Measurements from ENCODE around the gene PABPC1L. TPM values are rescaled to one million over a fixed set of nuclear protein-coding genes. Genes with fewer than 3 reads are reported as not detected.

Gene PABPC1L
- total RNA-seq, 1 donor from 2014 or later: 106 TPM

GRCh38 chr20:44932916-44933315 is 23.1 kb downstream of the PABPC1L start:
- intact Hi-C loops (cut with micrococcal nuclease): no loop called here
- H3K4me3 Mint-ChIP-seq: no peak overlapping the region
- no peak for DNase-seq (ENCODE audit: low spot score)
- no peaks in the 10 kb centered on the region for H3K9me3 Mint-ChIP-seq
- no peaks in the 10 kb centered on the region for H3K27me3 Mint-ChIP-seq (ENCODE audit: insufficient read depth)
- H3K36me3 Mint-ChIP-seq (ENCODE audit: low read depth): peaks cover 24% of the 10 kb centered on the region
- H3K4me1 Mint-ChIP-seq (ENCODE audit: low read depth): no peaks in the 10 kb centered on the region
- no peak overlapping the region for H3K27ac Mint-ChIP-seq

- intact Hi-C loops (cut with micrococcal nuclease): no loop called here
- DNase-seq (ENCODE audit: low spot score): no peak
- Mint-ChIP-seq H3K36me3 (ENCODE audit: low read depth) (peaks cover 28% of the 10 kb centered on the region), H3K4me1 (ENCODE audit: low read depth) (no peaks in the 10 kb centered on the region), H3K27me3 (ENCODE audit: insufficient read depth) (no peaks in the 10 kb centered on the region), H3K27ac (no peak overlapping the region), H3K9me3 (no peaks in the 10 kb centered on the region), H3K4me3 (no peak overlapping the region)
Measured at GRCh38 chr20:44936510-44936909, 26.6 kb downstream of the PABPC1L start.

- Mint-ChIP-seq H3K4me1 (ENCODE audit: low read depth) (no peaks in the 10 kb centered on the region), H3K36me3 (ENCODE audit: low read depth) (peaks cover 35% of the 10 kb centered on the region)
- intact Hi-C loops (cut with micrococcal nuclease): no loop called here
Measured at GRCh38 chr20:44938637-44939036, 28.8 kb downstream of the PABPC1L start.

GRCh38 chr20:44941120-44941691 is 31.3 kb downstream of the PABPC1L start:
- H3K36me3 Mint-ChIP-seq (ENCODE audit: low read depth): peaks cover 53% of the 10 kb centered on the region
- no peaks in the 10 kb centered on the region for H3K9me3 Mint-ChIP-seq
- H3K27me3 Mint-ChIP-seq (ENCODE audit: insufficient read depth): no peaks in the 10 kb centered on the region
- no peak for DNase-seq (ENCODE audit: low spot score)
- no peak overlapping the region for H3K4me3 Mint-ChIP-seq
- H3K27ac Mint-ChIP-seq: no peak overlapping the region
- intact Hi-C loops (cut with micrococcal nuclease): no loop called here
- H3K4me1 Mint-ChIP-seq (ENCODE audit: low read depth): no peaks in the 10 kb centered on the region

More at GRCh38 chr20:44938637-44939036, 28.8 kb downstream of the PABPC1L start:
- DNase-seq (ENCODE audit: low spot score): no peak
- H3K4me3 Mint-ChIP-seq: no peak overlapping the region
- no peaks in the 10 kb centered on the region for H3K9me3 Mint-ChIP-seq
- no peak overlapping the region for H3K27ac Mint-ChIP-seq
- no peaks in the 10 kb centered on the region for H3K27me3 Mint-ChIP-seq (ENCODE audit: insufficient read depth)

GRCh38 chr20:44942264-44942973 is 32.6 kb downstream of the PABPC1L start:
- no peak for DNase-seq (ENCODE audit: low spot score)
- Mint-ChIP-seq H3K4me1 (ENCODE audit: low read depth) (no peaks in the 10 kb centered on the region), H3K9me3 (no peaks in the 10 kb centered on the region), H3K4me3 (no peak overlapping the region), H3K27ac (no peak overlapping the region), H3K27me3 (ENCODE audit: insufficient read depth) (no peaks in the 10 kb centered on the region), H3K36me3 (ENCODE audit: low read depth) (peaks cover 58% of the 10 kb centered on the region)
- intact Hi-C loops (cut with micrococcal nuclease): no loop called here

GRCh38 chr20:44943828-44944227 is 34.0 kb downstream of the PABPC1L start:
- H3K36me3 Mint-ChIP-seq (ENCODE audit: low read depth): peaks cover 62% of the 10 kb centered on the region
- intact Hi-C loops (cut with micrococcal nuclease): no loop called here
- H3K27ac Mint-ChIP-seq: no peak overlapping the region

GRCh38 chr20:44945261-44945660 is 35.4 kb downstream of the PABPC1L start:
- no peak for DNase-seq (ENCODE audit: low spot score)
- H3K27ac Mint-ChIP-seq: no peak overlapping the region
- no peaks in the 10 kb centered on the region for H3K9me3 Mint-ChIP-seq
- intact Hi-C loops (cut with micrococcal nuclease): no loop called here
- H3K4me1 Mint-ChIP-seq (ENCODE audit: low read depth): peaks cover 3% of the 10 kb centered on the region
- no peak overlapping the region for H3K4me3 Mint-ChIP-seq
- no peaks in the 10 kb centered on the region for H3K27me3 Mint-ChIP-seq (ENCODE audit: insufficient read depth)
- peaks cover 68% of the 10 kb centered on the region for H3K36me3 Mint-ChIP-seq (ENCODE audit: low read depth)

More at GRCh38 chr20:44943828-44944227, 34.0 kb downstream of the PABPC1L start:
- no peaks in the 10 kb centered on the region for H3K27me3 Mint-ChIP-seq (ENCODE audit: insufficient read depth)
- no peak overlapping the region for H3K4me3 Mint-ChIP-seq
- H3K4me1 Mint-ChIP-seq (ENCODE audit: low read depth): no peaks in the 10 kb centered on the region
- H3K9me3 Mint-ChIP-seq: no peaks in the 10 kb centered on the region
- no peak for DNase-seq (ENCODE audit: low spot score)

- Mint-ChIP-seq H3K4me3 (no peak overlapping the region), H3K4me1 (ENCODE audit: low read depth) (peaks cover 4% of the 10 kb centered on the region), H3K27ac (no peak overlapping the region), H3K36me3 (ENCODE audit: low read depth) (peaks cover 72% of the 10 kb centered on the region), H3K9me3 (no peaks in the 10 kb centered on the region), H3K27me3 (ENCODE audit: insufficient read depth) (no peaks in the 10 kb centered on the region)
- intact Hi-C loops (cut with micrococcal nuclease): no loop called here
- DNase-seq (ENCODE audit: low spot score): no peak
Measured at GRCh38 chr20:44946271-44946852, 36.5 kb downstream of the PABPC1L start.

GRCh38 chr20:44948107-44948506 is 38.2 kb downstream of the PABPC1L start:
- no peak for DNase-seq (ENCODE audit: low spot score)
- Mint-ChIP-seq H3K27me3 (ENCODE audit: insufficient read depth) (no peaks in the 10 kb centered on the region), H3K27ac (no peak overlapping the region), H3K4me1 (ENCODE audit: low read depth) (peaks cover 13% of the 10 kb centered on the region), H3K4me3 (no peak overlapping the region), H3K9me3 (no peaks in the 10 kb centered on the region), H3K36me3 (ENCODE audit: low read depth) (peaks cover 76% of the 10 kb centered on the region)
- intact Hi-C loops (cut with micrococcal nuclease): no loop called here

GRCh38 chr20:44948513-44948912 is 38.7 kb downstream of the PABPC1L start:
- no peaks in the 10 kb centered on the region for H3K9me3 Mint-ChIP-seq
- no peak for DNase-seq (ENCODE audit: low spot score)
- H3K36me3 Mint-ChIP-seq (ENCODE audit: low read depth): peaks cover 78% of the 10 kb centered on the region
- H3K27ac Mint-ChIP-seq: no peak overlapping the region
- intact Hi-C loops (cut with micrococcal nuclease): no loop called here
- H3K4me3 Mint-ChIP-seq: no peak overlapping the region
- H3K27me3 Mint-ChIP-seq (ENCODE audit: insufficient read depth): no peaks in the 10 kb centered on the region
- peaks cover 17% of the 10 kb centered on the region for H3K4me1 Mint-ChIP-seq (ENCODE audit: low read depth)

GRCh38 chr20:44950368-44950767 is 40.5 kb downstream of the PABPC1L start:
- no peak overlapping the region for H3K27ac Mint-ChIP-seq
- peaks cover 79% of the 10 kb centered on the region for H3K36me3 Mint-ChIP-seq (ENCODE audit: low read depth)
- no peaks in the 10 kb centered on the region for H3K9me3 Mint-ChIP-seq
- intact Hi-C loops (cut with micrococcal nuclease): no loop called here
- peaks cover 24% of the 10 kb centered on the region for H3K4me1 Mint-ChIP-seq (ENCODE audit: low read depth)
- H3K27me3 Mint-ChIP-seq (ENCODE audit: insufficient read depth): no peaks in the 10 kb centered on the region
- DNase-seq (ENCODE audit: low spot score): no peak
- no peak overlapping the region for H3K4me3 Mint-ChIP-seq

GRCh38 chr20:44952731-44953130 is 42.9 kb downstream of the PABPC1L start:
- H3K4me3 Mint-ChIP-seq: no peak overlapping the region
- intact Hi-C loops (cut with micrococcal nuclease): no loop called here
- H3K36me3 Mint-ChIP-seq (ENCODE audit: low read depth): peaks cover 81% of the 10 kb centered on the region
- no peak overlapping the region for H3K27ac Mint-ChIP-seq
- no peaks in the 10 kb centered on the region for H3K9me3 Mint-ChIP-seq
- DNase-seq (ENCODE audit: low spot score): no peak
- H3K27me3 Mint-ChIP-seq (ENCODE audit: insufficient read depth): no peaks in the 10 kb centered on the region
- H3K4me1 Mint-ChIP-seq (ENCODE audit: low read depth): peaks cover 37% of the 10 kb centered on the region

- H3K27me3 Mint-ChIP-seq (ENCODE audit: insufficient read depth): no peaks in the 10 kb centered on the region
- H3K4me1 Mint-ChIP-seq (ENCODE audit: low read depth): peaks cover 52% of the 10 kb centered on the region
- H3K27ac Mint-ChIP-seq: no peak overlapping the region
- H3K9me3 Mint-ChIP-seq: no peaks in the 10 kb centered on the region
- H3K4me3 Mint-ChIP-seq: no peak overlapping the region
- DNase-seq (ENCODE audit: low spot score): no peak
- intact Hi-C loops (cut with micrococcal nuclease): no loop called here
- peaks cover 88% of the 10 kb centered on the region for H3K36me3 Mint-ChIP-seq (ENCODE audit: low read depth)
Measured at GRCh38 chr20:44954211-44954610, 44.4 kb downstream of the PABPC1L start.

Data from activated T-helper 1 cell treated with anti-CD3 and anti-CD28 coated beads, Interleukin-12 subunit alpha, Interleukin-12 subunit beta, Interleukin-2, Interleukin-4 antibody, amounts not matched to agents 30 ng/mL and 10 ng/mL and 1 ng/mL, durations not matched to agents 14 hours and 24 hours and 36 hours (primary cell).